Measurements from ENCODE around the gene SETMAR. TPM values are rescaled to one million over a fixed set of nuclear protein-coding genes. Genes with fewer than 3 reads are reported as not detected.
A peak's percentile ranks its signal among the peaks of the same experiment; 100 is the strongest.

The SETMAR gene
- total RNA-seq, 1 donor from 2014 or later: 15.3 TPM

DNA sequence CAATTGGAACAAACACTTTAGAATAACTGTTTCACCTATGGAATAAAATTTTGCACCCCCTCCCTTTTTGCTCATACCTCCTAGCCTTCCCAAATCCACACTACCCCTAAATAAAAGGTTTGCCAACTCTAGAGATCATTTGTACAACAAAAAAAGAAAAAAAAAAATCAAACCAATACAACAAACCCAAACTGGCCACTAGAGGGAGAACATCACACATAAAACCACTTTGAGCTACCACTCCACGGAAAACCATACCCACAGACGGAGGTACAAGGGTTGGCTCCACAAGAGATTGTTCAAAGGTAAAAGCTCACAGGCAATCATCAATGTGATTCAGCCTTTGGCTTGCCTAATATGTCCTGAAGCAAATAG is 47.6 kb downstream of the SETMAR start:
- peak; percentile 19 for DNase-seq (ENCODE audit: low spot score)

DNA sequence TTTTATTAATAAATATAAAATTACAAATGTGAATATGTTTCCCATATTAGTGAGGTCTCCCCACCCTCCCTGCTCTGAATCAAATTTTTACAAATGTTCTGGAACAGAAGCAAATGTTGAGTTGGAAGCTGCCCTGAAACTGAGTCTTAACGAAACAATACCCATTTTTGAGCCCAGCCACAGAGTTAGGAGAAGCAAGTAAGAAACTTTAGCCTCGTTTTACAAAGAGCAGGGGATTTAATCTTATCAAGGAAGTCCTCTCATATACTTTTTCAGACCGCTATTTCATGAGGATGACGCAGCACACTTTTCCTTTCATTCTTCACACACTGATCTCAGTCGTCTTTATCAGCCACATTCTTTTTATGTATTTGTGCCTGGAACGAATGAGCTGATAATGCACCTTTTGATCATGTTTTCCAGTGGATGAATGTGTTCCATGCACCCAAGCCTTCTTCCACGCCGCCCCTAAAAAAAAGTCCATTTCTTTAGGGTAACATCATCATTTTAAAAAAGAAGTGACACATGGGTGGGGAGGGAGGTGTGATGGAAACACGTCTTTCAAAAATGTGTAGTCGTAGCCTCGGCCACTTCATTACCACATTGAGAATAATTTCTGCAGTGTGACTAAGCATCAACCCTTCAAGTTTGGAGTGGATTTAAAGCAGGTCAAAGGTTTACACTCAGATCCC is 48.1 kb downstream of the SETMAR start:
- Mint-ChIP-seq H3K27me3 (ENCODE audit: unreplicated experiment) (peaks cover 1% of the 10 kb centered on the region), H3K4me1 (ENCODE audit: unreplicated experiment) (peaks cover 3% of the 10 kb centered on the region), H3K9me3 (ENCODE audit: unreplicated experiment) (no peaks in the 10 kb centered on the region), H3K27ac (ENCODE audit: unreplicated experiment) (no peak overlapping the region), H3K4me3 (ENCODE audit: unreplicated experiment) (no peak overlapping the region), H3K36me3 (ENCODE audit: low read depth, unreplicated experiment) (no peaks in the 10 kb centered on the region)
- no peak for DNase-seq (ENCODE audit: low spot score)
- TF ChIP-seq, protein P1, sequence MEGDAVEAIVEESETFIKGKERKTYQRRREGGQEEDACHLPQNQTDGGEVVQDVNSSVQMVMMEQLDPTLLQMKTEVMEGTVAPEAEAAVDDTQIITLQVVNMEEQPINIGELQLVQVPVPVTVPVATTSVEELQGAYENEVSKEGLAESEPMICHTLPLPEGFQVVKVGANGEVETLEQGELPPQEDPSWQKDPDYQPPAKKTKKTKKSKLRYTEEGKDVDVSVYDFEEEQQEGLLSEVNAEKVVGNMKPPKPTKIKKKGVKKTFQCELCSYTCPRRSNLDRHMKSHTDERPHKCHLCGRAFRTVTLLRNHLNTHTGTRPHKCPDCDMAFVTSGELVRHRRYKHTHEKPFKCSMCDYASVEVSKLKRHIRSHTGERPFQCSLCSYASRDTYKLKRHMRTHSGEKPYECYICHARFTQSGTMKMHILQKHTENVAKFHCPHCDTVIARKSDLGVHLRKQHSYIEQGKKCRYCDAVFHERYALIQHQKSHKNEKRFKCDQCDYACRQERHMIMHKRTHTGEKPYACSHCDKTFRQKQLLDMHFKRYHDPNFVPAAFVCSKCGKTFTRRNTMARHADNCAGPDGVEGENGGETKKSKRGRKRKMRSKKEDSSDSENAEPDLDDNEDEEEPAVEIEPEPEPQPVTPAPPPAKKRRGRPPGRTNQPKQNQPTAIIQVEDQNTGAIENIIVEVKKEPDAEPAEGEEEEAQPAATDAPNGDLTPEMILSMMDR (IDR thresholded peaks at IDR 0.05; ENCODE audit: unreplicated experiment): peak; percentile 43

More for the DNA sequence above, 47.6 kb downstream of the SETMAR start:
- H3K27me3 Mint-ChIP-seq (ENCODE audit: unreplicated experiment): peaks cover 1% of the 10 kb centered on the region
- no peak overlapping the region for H3K4me3 Mint-ChIP-seq (ENCODE audit: unreplicated experiment)
- peaks cover 3% of the 10 kb centered on the region for H3K4me1 Mint-ChIP-seq (ENCODE audit: unreplicated experiment)
- H3K27ac Mint-ChIP-seq (ENCODE audit: unreplicated experiment): no peak overlapping the region
- H3K36me3 Mint-ChIP-seq (ENCODE audit: low read depth, unreplicated experiment): no peaks in the 10 kb centered on the region
- TF ChIP-seq, protein P1 (IDR thresholded peaks at IDR 0.05; ENCODE audit: unreplicated experiment): peak; percentile 95
- H3K9me3 Mint-ChIP-seq (ENCODE audit: unreplicated experiment): no peaks in the 10 kb centered on the region

DNA sequence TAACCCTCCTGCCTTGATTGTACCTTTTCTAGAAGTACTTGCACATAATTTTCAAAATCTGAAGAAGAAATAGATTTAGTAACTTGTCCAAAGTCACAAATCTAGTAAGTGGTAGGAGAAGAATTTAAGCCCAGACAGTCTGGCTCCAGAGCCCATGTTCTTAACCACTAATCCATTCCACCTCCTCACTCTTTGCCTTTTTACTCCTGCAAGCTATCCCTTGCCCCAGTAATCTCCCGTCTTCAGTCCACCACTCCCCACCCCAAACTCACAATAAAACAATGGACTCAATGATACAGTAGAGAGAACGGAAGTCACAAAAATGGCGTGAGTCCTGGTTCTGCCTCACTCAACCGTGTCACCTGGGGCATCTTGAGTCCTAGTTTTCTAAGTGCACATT is 48.7 kb downstream of the SETMAR start:
- DNase-seq (ENCODE audit: low spot score): no peak
- Mint-ChIP-seq H3K9me3 (ENCODE audit: unreplicated experiment) (no peaks in the 10 kb centered on the region), H3K4me3 (ENCODE audit: unreplicated experiment) (no peak overlapping the region), H3K27me3 (ENCODE audit: unreplicated experiment) (peaks cover 1% of the 10 kb centered on the region), H3K36me3 (ENCODE audit: low read depth, unreplicated experiment) (no peaks in the 10 kb centered on the region), H3K27ac (ENCODE audit: unreplicated experiment) (no peak overlapping the region), H3K4me1 (ENCODE audit: unreplicated experiment) (peaks cover 3% of the 10 kb centered on the region)
- TF ChIP-seq, protein P1 (IDR thresholded peaks at IDR 0.05; ENCODE audit: unreplicated experiment): no peak

DNA sequence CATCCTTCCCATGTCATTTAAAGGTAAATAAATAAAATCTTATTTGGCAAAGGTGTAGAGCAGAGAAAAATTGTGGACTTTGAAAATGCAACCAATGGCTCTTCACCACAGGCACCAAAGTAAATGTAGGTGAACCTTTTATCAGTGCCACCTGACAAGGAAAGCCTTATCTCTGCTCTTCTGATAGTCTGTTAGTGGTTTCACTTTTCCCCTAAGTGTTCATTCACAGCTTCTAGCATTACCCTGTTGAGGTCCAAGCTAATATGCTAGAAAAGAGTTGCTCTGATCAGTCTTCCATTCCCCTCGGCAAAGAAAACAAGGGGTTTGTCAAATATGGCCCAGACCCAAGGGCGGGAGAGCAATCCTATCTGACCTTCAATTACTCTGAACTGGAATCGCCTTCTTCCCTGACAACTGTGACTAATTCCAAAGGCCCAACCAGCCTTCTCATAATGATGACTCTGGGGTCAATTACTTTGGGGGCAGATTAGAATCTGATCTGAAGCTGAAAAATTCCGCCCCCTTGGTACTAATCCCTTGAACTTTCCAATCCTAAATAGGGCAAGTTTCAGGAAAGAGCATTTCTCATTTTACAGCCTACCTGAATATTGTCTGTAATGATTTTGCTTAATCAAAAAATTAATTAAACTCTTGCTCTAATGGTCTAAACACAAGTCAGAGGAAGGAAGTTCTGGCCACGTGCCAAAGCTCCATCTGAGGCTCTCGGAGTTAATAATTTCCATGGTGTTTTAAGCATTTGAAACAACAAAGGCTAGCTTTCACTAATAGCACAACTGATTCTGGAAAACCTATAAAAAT is 52.4 kb downstream of the SETMAR start:
- no peak overlapping the region for H3K27ac Mint-ChIP-seq (ENCODE audit: unreplicated experiment)
- DNase-seq (ENCODE audit: low spot score): no peak
- H3K36me3 Mint-ChIP-seq (ENCODE audit: low read depth, unreplicated experiment): no peaks in the 10 kb centered on the region
- H3K9me3 Mint-ChIP-seq (ENCODE audit: unreplicated experiment): no peaks in the 10 kb centered on the region
- peaks cover 1% of the 10 kb centered on the region for H3K27me3 Mint-ChIP-seq (ENCODE audit: unreplicated experiment)
- peaks cover 3% of the 10 kb centered on the region for H3K4me1 Mint-ChIP-seq (ENCODE audit: unreplicated experiment)
- H3K4me3 Mint-ChIP-seq (ENCODE audit: unreplicated experiment): no peak overlapping the region
- TF ChIP-seq, protein P1 (IDR thresholded peaks at IDR 0.05; ENCODE audit: unreplicated experiment): no peak

DNA sequence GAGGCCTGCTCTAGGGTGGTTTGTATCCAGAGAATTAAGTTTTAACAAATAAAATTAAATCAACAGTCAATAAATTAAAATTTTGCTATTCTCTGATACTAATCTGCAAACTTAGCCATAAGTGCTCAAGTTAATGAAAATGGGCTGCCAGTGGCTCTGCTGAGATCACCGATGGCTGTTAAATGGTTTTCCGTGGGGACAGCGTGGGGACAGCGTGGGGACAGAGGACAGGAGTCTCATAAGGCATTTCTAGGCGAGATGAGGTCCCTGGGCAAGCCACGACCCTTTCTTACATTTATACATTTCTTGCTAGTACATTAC is 53.0 kb downstream of the SETMAR start:
- Mint-ChIP-seq H3K4me1 (ENCODE audit: unreplicated experiment) (peaks cover 3% of the 10 kb centered on the region), H3K36me3 (ENCODE audit: low read depth, unreplicated experiment) (no peaks in the 10 kb centered on the region), H3K27ac (ENCODE audit: unreplicated experiment) (no peak overlapping the region), H3K9me3 (ENCODE audit: unreplicated experiment) (no peaks in the 10 kb centered on the region), H3K27me3 (ENCODE audit: unreplicated experiment) (peaks cover 1% of the 10 kb centered on the region), H3K4me3 (ENCODE audit: unreplicated experiment) (no peak overlapping the region)
- TF ChIP-seq, protein P1 (IDR thresholded peaks at IDR 0.05; ENCODE audit: unreplicated experiment): no peak
- DNase-seq (ENCODE audit: low spot score): no peak
